BE2C (cell line): ENCODE data around the gene POU3F3.

Experiments used
- DNase-seq: peaks from one replicate; pipeline ENCODE4 v3.0.0-alpha.2; 2020
- H3K27me3 ChIP-seq: fragments of 250-450 bp; sonication (Bioruptor Pico); 2 replicates; pipeline ENCODE4 v1.5.1; 2020; ENCODE audit warnings: mild to moderate bottlenecking
- H3K36me3 ChIP-seq: fragments of 250-450 bp; sonication (Bioruptor Pico); 2 replicates; pipeline ENCODE4 v1.5.1; 2020; ENCODE audit warnings: mild to moderate bottlenecking
- H3K4me1 ChIP-seq: fragments of 250-450 bp; sonication (Bioruptor Pico); 2 replicates; pipeline ENCODE4 v1.5.1; 2020
- H3K4me3 ChIP-seq: 2 replicates; pipeline ENCODE4 v1.5.1; 2011; ENCODE audit warnings: low read depth, low read length
- H3K9me3 ChIP-seq: fragments of 250-450 bp; sonication (Bioruptor Pico); 2 replicates; pipeline ENCODE4 v1.5.1; 2020
- TF ChIP-seq, protein P1 (sequence below): IDR thresholded peaks from 2 replicates; pipeline ENCODE4 v1.5.1; 2012; ENCODE audit warnings: mild to moderate bottlenecking, low read depth, low read length

The POU3F3 gene

GRCh38 chr2:104849618-104850141 is 4.2 kb upstream of the POU3F3 start:
- DNase-seq = peak; percentile 61
- no peak overlapping the region for H3K4me3 ChIP-seq
- H3K9me3 ChIP-seq = no peaks in the 10 kb centered on the region
- no peaks in the 10 kb centered on the region for H3K36me3 ChIP-seq
- H3K27me3 ChIP-seq = peaks cover 82% of the 10 kb centered on the region
- no peaks in the 10 kb centered on the region for H3K4me1 ChIP-seq
- TF ChIP-seq, protein P1, sequence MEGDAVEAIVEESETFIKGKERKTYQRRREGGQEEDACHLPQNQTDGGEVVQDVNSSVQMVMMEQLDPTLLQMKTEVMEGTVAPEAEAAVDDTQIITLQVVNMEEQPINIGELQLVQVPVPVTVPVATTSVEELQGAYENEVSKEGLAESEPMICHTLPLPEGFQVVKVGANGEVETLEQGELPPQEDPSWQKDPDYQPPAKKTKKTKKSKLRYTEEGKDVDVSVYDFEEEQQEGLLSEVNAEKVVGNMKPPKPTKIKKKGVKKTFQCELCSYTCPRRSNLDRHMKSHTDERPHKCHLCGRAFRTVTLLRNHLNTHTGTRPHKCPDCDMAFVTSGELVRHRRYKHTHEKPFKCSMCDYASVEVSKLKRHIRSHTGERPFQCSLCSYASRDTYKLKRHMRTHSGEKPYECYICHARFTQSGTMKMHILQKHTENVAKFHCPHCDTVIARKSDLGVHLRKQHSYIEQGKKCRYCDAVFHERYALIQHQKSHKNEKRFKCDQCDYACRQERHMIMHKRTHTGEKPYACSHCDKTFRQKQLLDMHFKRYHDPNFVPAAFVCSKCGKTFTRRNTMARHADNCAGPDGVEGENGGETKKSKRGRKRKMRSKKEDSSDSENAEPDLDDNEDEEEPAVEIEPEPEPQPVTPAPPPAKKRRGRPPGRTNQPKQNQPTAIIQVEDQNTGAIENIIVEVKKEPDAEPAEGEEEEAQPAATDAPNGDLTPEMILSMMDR = peak; percentile 69

- no peaks in the 10 kb centered on the region for H3K36me3 ChIP-seq
- H3K4me3 ChIP-seq = no peak overlapping the region
- H3K9me3 ChIP-seq = no peaks in the 10 kb centered on the region
- TF ChIP-seq, protein P1 = no peak
- DNase-seq = no peak
- H3K4me1 ChIP-seq = no peaks in the 10 kb centered on the region
- peaks cover 77% of the 10 kb centered on the region for H3K27me3 ChIP-seq
Observed at GRCh38 chr2:104850361-104851290, 3.3 kb upstream of the POU3F3 start.

GRCh38 chr2:104851291-104852089 is 2.4 kb upstream of the POU3F3 start:
- Histone ChIP-seq H3K27me3 (peaks cover 74% of the 10 kb centered on the region), H3K4me3 (no peak overlapping the region), H3K4me1 (no peaks in the 10 kb centered on the region), H3K36me3 (no peaks in the 10 kb centered on the region), H3K9me3 (no peaks in the 10 kb centered on the region; the same call in 1 of the 2 replicates)
- DNase-seq = no peak
- TF ChIP-seq, protein P1 = no peak

DNA sequence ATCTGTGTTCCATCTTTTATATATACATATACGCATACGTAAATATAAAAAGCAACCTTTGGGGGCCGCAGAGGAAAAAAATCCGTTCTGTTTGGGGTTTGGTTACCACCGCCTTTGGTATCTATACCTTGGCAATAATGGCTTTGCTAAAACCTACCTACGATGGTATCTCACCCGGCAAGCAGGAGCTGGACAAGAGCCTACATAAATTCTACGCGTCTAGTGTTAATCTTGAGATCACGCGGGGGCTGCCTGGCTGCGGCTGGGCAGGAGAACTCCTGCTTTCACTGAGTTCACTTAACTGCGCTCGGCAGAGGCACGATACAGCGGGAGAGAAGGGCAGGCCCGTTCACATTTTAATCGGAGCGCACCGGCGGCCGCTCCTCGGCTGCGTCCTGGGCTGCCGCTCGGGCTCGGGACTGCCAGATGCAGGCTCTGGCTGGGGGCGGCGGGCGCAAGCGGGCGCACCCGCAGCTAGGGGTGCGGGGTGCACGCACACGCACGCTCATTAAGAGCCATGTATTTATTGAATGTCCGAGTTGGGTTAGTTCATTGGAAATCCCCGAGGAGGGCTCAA is 1.7 kb upstream of the POU3F3 start:
- no peaks in the 10 kb centered on the region; the same call in 1 of the 2 replicates for H3K9me3 ChIP-seq
- H3K36me3 ChIP-seq = no peaks in the 10 kb centered on the region
- DNase-seq = no peak
- H3K4me3 ChIP-seq = no peak overlapping the region
- TF ChIP-seq, protein P1 = no peak
- peaks cover 74% of the 10 kb centered on the region for H3K27me3 ChIP-seq
- no peaks in the 10 kb centered on the region for H3K4me1 ChIP-seq

DNA sequence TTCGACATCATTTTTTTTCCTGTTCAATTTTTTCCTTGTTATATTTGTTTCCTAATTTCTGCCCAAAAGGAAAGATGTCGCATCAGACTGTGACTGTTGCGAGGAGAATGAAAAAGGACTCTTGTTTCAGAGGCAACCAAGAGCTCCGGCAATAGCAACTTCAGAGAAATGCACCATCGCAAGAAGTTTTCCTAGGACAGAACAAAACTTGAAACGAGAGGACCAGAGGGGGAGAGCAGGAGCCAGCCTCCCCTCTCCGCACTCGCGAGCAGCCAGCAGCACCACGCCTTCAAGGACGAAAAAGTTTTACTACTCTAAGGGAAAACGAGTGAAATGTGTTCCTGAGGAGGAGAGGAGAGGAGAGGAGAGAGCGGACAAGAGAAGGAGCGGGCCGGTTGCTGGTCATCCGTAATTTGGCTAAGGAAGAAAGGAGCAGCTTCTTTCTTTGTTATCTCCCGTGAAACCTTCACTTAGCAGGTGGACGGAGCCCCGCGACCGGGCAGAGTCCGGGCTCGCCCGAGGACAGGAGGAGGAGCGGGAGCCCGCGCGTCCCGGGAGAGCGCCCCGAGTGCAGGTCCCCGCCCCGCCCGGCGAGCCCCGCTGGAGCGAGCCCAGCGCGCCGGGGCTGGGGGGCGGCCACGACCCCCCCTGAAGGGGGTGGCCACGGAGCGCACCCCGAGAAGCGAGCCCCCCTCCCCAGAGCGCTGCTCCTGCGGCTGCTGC is 744 bp downstream of the POU3F3 start:
- Histone ChIP-seq H3K4me3 (peak overlapping the region; percentile 46), H3K36me3 (no peaks in the 10 kb centered on the region), H3K9me3 (no peaks in the 10 kb centered on the region; the same call in 1 of the 2 replicates), H3K27me3 (peaks cover 78% of the 10 kb centered on the region), H3K4me1 (no peaks in the 10 kb centered on the region)
- TF ChIP-seq, protein P1 = no peak
- no peak for DNase-seq
